ENCODE measurements around the gene DOCK9.

DOCK9 gene

DNA sequence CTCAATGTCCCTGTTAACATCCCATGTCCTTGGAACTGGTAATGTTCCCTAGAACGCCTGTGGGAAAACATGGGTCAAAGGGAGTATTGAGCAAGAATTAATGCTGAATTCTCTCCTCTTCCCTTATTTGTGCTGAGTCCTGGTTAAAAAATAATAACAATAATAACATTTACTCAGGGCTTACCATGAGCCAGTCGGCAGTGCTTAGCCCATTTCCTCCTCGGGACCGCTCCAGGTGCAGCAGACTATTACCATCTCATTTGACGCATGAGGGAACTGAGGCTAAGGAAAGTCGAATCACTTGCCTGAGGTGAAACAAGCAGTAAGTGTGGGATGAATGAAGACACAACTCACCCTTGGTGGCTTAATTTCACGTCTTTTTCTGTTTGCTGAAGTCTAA, 191.8 kb downstream of the DOCK9 start:
- no peak for DNase-seq

DNA sequence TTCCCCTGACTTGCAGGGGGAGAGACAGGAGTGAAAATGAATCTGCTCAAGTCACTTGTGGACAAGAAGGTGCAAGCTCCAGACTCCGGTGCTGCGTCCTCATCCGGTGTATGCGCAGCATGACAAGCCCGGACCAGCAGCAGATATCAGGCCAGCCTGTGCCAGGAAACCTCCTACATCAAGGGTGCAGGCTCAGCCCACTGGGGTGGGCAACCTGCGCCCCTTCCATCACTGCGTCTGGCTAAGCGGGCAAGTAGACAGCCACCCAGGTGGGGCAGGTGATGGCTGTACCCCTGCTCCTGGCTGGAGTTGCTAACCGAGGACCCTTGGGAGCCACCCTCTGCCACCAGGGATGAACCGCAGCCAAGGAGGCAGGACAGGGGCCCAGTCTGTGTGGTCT, 192.5 kb downstream of the DOCK9 start:
- DNase-seq: no peak

DNA sequence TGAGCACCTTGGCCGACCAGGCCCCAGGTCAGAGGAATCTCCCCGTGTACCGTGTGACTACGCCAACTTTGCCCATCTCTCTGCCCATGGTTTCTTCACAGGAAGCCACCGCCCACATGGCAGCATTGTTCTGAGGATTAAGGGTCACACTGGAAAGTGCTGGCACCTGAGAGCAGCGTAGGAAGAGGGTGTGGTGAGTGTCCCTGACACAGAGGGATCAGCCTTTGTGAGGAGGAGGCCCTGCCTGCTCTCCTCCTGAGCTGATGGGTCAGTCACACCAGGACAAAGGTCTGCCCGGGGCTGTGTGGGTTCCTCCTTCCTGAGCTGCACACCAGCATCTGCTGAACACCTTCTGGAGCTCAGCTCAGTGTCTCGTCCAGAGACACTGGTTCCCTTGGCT, 193.2 kb downstream of the DOCK9 start:
- no peak for DNase-seq

GRCh38 chr13:98783856-98784478, 193.9 kb downstream of the DOCK9 start:
- no peak for DNase-seq

- DNase-seq: no peak
Observed at GRCh38 chr13:98782654-98783053, 195.2 kb downstream of the DOCK9 start.

GRCh38 chr13:98781905-98782304, 196.0 kb downstream of the DOCK9 start:
- DNase-seq: no peak

DNA sequence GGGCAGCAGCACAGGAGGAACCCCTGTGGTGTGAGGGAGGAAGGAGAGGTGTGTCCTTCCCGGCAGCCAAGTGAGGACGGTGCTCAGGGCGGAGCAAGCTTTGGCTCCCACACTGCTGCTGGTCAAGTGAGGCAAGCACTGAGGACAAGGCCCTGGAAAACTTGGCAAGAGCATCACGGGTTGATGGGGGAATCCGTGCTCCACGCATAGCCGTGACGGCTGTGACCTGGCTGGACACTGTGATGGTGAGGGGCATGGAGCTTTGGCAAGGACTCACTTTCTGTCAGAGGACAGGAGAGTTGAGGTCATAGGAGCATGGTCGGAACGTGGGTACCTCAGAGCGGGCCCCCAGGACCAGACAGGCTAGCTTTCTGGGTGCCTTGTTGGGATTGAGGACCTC, 196.4 kb downstream of the DOCK9 start:
- no peak for DNase-seq

- no peak for DNase-seq
Observed at GRCh38 chr13:98781045-98781444, 196.8 kb downstream of the DOCK9 start.

GRCh38 chr13:98780451-98780850, 197.4 kb downstream of the DOCK9 start:
- DNase-seq: no peak

DNA sequence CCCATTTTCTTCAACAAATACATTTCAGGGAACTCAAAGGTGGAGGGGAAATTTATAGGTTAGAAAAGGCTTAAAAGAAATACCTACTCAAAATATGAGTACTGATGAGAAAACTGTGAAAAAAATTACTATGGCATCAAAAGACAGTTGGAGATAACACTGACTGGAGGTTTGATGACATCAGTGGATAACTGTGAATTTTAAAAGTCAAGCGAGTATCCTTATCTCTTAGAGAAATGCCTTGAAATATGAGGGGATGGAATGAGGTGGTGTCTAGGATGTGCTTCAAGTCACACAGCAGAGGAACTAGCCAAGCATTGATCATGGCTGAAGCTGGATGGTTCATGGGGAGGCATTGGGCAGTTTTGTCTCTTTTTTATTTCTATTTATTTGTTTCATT, 198.2 kb downstream of the DOCK9 start:
- no peak for DNase-seq

GRCh38 chr13:98778749-98779148, 199.1 kb downstream of the DOCK9 start:
- no peak for DNase-seq

DNA sequence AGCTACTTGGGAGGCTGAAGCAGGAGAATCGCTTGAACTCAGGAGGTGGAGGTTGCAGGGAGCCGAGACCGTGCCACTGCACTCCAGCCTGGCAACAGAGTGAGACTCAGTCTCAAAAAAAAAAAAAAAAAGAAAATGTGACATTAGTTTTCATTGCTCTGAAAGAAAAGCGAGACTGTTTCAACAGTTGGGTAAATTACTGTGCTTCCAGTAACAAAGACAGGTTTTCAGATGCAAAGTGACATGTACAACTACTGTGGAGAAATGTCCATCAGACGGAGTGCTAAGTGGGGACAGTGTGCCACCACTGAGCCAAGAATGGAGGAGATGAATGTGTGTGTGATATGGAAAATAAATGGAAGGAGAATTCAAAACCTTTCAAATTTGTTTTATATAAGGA, 201.2 kb downstream of the DOCK9 start:
- no peak for DNase-seq

GRCh38 chr13:98775844-98776598, 201.8 kb downstream of the DOCK9 start:
- DNase-seq: no peak

GRCh38 chr13:98775386-98775785, 202.5 kb downstream of the DOCK9 start:
- no peak for DNase-seq

DNA sequence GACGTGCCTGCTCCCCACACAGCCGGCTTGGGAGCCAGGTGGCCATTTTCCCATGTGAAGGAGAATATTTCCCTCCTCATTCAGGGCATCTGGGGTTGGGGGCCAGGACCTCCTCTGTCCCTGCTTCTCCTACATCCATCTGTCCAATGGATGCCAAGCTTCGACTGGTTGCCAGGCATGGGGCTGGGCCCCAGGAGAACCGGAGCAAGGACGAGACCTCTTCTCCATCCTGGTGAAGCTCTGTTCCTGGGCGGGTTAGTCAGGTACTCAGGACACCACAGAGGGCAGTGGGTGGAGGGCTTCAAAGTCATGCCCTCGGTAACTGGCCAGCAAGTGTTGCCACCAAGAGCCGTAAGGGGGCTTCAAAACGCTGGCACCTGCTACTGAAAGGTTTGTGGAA, 203.1 kb downstream of the DOCK9 start:
- no peak for DNase-seq

- DNase-seq: no peak
Observed at GRCh38 chr13:98773921-98774320, 203.9 kb downstream of the DOCK9 start.

- DNase-seq: no peak
Observed at GRCh38 chr13:98772794-98773452, 204.9 kb downstream of the DOCK9 start.

GRCh38 chr13:98771838-98772611, 205.8 kb downstream of the DOCK9 start:
- DNase-seq: no peak

- no peak for DNase-seq
Observed at GRCh38 chr13:98769736-98770135, 208.1 kb downstream of the DOCK9 start.

- no peak for DNase-seq
Observed at GRCh38 chr13:98768522-98768921, 209.3 kb downstream of the DOCK9 start.

DNA sequence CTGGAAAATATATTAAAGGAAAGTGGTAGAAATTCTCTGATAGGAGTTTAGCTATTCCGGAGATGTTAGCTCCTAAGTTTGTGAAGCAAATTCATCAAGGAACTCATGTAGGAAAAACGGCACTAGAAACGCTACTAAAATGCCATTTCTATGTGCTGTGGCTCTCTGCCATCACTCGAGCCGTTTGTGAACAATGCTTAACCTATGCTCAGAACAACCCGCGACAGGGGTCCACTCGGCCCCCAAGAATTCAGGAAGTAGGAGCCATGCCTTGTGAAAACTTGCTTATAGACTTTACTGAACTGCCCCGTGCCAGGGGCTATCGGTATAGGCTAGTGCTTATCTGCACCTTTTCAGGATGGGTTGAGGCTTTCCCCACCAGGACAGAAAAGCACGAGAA, 211.2 kb downstream of the DOCK9 start:
- DNase-seq: no peak

GRCh38 chr13:98765996-98766519, 211.8 kb downstream of the DOCK9 start:
- DNase-seq: no peak

- no peak for DNase-seq
Observed at GRCh38 chr13:98761986-98762616, 215.8 kb downstream of the DOCK9 start.

Data from CD4-positive, alpha-beta T cell treated with Interleukin-4 for 4 hours (primary cell).